AG09319 (cell line): Measurements from ENCODE around the gene PAIP2.

Source experiments
- DNase-seq: peaks from one replicate; pipeline ENCODE4 v3.0.0-alpha.2; 2010; ENCODE audit warnings: low read depth; ENCODE audit errors: extremely low read depth
- CTCF ChIP-seq: IDR thresholded peaks from 2 replicates; pipeline ENCODE4 v1.5.1; 2011; ENCODE audit warnings: low read depth, mild to moderate bottlenecking, inconsistent platforms, low read length, moderate library complexity

The PAIP2 gene

GRCh38 chr5:139390639-139391569 lies 49.2 kb downstream of the PAIP2 start:
- no peak for TF ChIP-seq CTCF
- DNase-seq: no peak

GRCh38 chr5:139391570-139392323 lies 50.1 kb downstream of the PAIP2 start:
- no peak for TF ChIP-seq CTCF

GRCh38 chr5:139392324-139392677 lies 50.6 kb downstream of the PAIP2 start:
- no peak for TF ChIP-seq CTCF
- DNase-seq: no peak

More at GRCh38 chr5:139391570-139392323, 50.1 kb downstream of the PAIP2 start:
- no peak for DNase-seq

GRCh38 chr5:139392678-139393496 lies 51.2 kb downstream of the PAIP2 start:
- TF ChIP-seq CTCF: peak; percentile 62
- DNase-seq: no peak

- DNase-seq: no peak
- no peak for TF ChIP-seq CTCF
Observed at GRCh38 chr5:139393497-139394122, 52.0 kb downstream of the PAIP2 start.

GRCh38 chr5:139394123-139394653 lies 52.5 kb downstream of the PAIP2 start:
- TF ChIP-seq CTCF: peak; percentile 43
- DNase-seq: no peak
